Retinal pigment epithelial cell (primary cell): ENCODE data around the gene RACGAP1.

Experiments used
- DNase-seq: peaks from one replicate; pipeline ENCODE4 v3.0.0-alpha.2; 2010; ENCODE audit warnings: low read depth
- H3K4me3 ChIP-seq: 2 replicates; pipeline ENCODE4 v1.5.1; 2011; ENCODE audit warnings: mild to moderate bottlenecking, low read length, control low read depth, moderate library complexity
- TF ChIP-seq, protein P1 (sequence below): conservative IDR thresholded peaks from 2 replicates; pipeline ENCODE4 v1.5.1; 2011; ENCODE audit warnings: low read depth, low read length, control low read depth, inconsistent platforms

RACGAP1 gene

DNA sequence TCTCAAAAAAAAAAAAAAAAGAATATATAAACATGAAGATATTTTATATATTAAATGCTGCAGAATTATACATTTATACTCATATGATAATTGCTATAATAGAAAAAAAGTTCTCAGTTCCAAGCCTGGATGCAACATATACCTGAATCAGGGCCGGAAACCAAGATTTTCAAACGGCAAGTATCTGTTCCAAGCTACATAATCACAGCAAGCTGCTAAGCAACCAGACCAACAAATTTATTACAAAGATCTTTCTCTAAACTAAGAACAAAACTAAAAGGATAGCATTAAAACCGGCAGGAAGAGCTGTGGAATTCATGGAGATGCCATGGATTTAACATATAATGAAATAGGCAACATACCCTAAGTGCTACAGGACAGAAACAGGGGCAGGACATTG lies 7.1 kb downstream of the RACGAP1 start:
- H3K4me3 ChIP-seq, result no peak overlapping the region
- DNase-seq, result no peak
- TF ChIP-seq, protein P1, sequence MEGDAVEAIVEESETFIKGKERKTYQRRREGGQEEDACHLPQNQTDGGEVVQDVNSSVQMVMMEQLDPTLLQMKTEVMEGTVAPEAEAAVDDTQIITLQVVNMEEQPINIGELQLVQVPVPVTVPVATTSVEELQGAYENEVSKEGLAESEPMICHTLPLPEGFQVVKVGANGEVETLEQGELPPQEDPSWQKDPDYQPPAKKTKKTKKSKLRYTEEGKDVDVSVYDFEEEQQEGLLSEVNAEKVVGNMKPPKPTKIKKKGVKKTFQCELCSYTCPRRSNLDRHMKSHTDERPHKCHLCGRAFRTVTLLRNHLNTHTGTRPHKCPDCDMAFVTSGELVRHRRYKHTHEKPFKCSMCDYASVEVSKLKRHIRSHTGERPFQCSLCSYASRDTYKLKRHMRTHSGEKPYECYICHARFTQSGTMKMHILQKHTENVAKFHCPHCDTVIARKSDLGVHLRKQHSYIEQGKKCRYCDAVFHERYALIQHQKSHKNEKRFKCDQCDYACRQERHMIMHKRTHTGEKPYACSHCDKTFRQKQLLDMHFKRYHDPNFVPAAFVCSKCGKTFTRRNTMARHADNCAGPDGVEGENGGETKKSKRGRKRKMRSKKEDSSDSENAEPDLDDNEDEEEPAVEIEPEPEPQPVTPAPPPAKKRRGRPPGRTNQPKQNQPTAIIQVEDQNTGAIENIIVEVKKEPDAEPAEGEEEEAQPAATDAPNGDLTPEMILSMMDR, result no peak

DNA sequence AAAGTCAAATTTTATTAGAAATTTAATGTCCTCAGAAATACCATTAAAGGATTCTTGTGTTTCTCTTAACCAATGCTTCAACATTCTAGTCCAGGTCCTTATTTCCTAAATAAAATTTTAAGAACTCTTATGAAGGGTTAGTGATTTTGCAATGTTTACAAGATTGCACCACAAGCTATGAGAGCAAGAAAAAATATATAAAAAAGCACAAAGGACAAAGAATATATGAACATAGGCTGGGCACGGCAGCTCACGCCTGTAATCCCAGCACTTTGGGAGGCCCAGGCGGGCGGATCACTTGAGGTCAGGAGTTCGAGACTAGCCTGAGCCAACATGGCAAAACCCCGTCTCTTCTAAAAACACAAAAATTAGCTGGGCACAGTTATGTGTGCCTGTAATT lies 7.7 kb downstream of the RACGAP1 start:
- TF ChIP-seq, protein P1, result no peak
- no peak overlapping the region for H3K4me3 ChIP-seq
- DNase-seq, result no peak

DNA sequence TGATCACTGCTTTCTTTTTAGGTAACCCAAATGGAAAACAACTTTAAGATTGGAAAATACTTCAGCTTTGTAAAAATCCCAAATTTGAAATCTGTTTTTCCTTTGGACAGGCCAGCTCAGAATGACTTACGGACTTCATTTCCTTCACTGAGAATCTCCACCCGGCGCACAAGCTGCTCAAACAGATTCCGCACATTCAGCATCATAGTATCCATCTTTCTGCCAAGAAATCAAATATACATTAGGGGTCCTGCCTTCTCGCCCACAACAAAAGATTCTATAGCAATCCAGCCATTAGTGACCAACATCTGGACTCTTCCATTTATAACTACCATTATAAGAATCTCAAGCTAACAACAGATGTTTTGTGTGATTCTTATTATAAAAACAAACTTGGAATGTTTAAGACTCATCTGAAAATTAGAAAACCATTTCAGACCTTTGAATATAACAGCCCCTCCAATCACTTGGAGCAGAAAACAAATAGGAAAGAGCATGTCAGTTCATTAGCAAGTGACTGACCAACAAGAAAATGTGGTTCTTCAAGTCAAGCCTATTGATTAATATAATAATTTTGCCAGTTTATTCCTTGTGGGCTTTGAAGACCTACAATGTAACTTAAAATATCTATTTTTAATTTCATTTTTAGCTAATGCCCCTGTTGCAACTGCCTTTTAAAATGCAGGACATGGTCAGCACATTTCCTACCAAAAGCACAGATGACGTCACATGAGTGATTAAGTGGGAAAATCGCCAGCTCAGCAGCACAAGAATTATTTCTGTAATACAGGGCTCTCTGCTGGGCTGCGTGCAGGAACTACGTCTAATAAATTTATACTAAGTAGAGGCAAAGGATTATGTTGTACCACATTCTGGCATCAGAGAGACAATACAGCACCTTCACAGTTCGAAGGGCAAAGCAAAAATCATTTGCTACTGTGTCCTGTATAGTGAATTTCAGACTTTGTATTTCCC lies 8.5 kb downstream of the RACGAP1 start:
- H3K4me3 ChIP-seq, result no peak overlapping the region
- TF ChIP-seq, protein P1, result no peak
- peak; percentile 87 for DNase-seq

DNA sequence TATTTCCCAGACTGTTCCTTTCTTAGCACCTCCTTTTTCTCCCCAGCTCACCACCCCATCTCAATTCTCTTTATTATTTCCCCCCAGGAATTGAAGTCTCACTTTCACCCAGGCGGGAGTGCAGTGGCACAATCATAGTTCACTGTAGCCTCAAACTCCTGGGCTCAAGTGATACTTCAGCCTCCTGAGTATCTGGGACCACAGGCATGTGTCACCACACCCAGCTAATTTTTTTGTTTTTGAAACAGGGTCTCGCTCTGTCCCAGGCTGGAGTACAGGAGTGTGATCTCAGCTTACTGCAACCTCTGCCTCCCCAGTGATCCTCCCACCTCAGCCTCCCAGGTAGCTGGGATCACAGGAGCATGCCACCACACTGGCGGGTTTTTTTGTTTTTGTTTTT lies 11.0 kb downstream of the RACGAP1 start:
- H3K4me3 ChIP-seq, result no peak overlapping the region
- TF ChIP-seq, protein P1, result no peak

DNA sequence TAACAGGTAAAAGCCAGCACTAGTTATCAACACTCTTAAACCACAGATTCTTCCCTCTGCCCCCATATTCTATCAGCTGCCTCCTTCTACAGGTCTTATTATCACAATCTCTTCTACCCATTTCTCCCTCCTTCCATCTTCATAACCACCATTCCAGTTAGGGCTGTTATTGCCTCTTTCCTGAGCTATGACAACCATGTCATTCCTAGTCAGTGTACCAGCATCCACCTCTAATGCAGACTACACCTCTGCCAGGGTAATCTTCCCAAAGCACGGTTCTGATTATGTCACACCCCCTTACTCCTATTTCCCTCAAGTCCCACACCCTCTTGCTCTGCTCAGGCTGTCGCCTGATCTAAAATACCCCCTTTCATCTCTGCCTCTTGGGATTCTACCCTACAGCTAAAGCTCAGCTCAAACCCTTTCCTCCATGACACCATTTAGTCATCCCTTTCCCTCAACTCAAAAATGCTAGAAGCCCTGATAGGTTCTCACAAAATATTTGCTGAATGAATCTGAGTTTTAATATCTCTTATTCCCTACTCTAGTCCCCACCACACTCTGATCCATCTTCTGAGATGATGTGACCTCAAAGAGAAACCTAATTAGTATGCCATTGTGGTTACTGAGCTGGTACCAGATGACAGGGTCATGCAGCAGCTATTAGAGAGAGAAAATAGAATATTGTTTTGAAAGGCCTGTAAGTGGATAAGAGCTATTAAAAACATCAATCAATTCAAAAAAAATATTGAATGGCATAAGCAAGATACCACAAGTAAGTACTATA lies 11.7 kb downstream of the RACGAP1 start:
- TF ChIP-seq, protein P1, result no peak
- no peak overlapping the region for H3K4me3 ChIP-seq
- DNase-seq, result no peak

More for the DNA sequence above, 11.0 kb downstream of the RACGAP1 start:
- no peak for DNase-seq

DNA sequence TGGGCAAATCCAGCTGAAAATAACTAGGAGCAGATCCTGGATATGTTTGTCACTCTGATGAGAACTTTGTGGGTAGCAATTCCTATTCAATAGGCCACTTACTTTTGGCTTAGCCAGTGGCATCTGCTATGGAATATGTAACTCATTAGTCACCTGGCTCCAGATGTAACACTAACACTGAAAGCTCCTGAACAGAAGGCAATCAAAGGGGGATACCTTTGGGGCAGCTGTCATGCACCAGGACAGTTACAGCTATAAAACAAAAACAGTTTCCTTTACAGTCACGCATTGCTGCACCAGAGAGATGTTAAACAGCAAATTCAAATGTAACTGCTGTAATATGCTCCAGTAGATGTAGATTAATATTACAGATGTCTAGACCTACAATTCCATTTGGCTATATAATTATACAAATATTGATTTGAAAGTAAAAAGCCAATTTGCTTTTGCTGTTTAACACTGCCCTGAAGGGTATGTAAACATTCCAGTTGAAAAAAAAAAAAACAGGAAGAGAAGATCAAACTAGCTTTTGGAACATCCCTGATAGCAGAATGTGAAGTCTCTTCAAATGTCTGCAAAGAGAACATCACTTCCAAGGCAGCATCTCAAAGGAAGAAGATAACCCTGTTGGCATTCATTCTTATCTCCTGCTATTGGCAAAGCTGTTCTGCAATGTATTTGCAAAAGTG lies 18.4 kb downstream of the RACGAP1 start:
- no peak overlapping the region for H3K4me3 ChIP-seq
- TF ChIP-seq, protein P1, result no peak

More for the DNA sequence above, 18.4 kb downstream of the RACGAP1 start:
- DNase-seq, result no peak
